IMR-90 (cell line): Measurements from ENCODE around the gene STARD10. TPM values are rescaled to one million over a fixed set of nuclear protein-coding genes. Genes with fewer than 3 reads are reported as not detected.

Experiments
- ATAC-seq: fragments of 200-7000 bp; cut with Tn5 transposase; 2 replicates; pipeline ENCODE4 v1.9.1; 2020; ENCODE audit warnings: low read depth, mild to moderate bottlenecking, moderate library complexity
- BruUV-seq: library from RNA; stranded (reverse); fragments of 400-500 nt; replicated peaks from 2 replicates; lab custom pipeline; 2021; lab: Mats Ljungman, UMichigan
- CTCF ChIA-PET: fragments of 300-600 bp; formaldehyde crosslinking; extraction: SDS; loops from one replicate; lab custom pipeline; 2021; ENCODE audit warnings: antibody characterized with exemption; lab: Yijun Ruan, JAX
- POLR2A ChIA-PET: fragments of 300-600 bp; sonication (Branson Sonifier 250); formaldehyde crosslinking; loops from one replicate; lab custom pipeline; 2022; ENCODE audit warnings: antibody characterized with exemption; ENCODE audit not compliant: unreplicated experiment; lab: Charles Lee
- DNase-seq: peaks from one replicate; pipeline ENCODE4 v3.0.0; 2013
- H2AFZ ChIP-seq: replicated peaks from 2 replicates; pipeline ENCODE3; 2013; ENCODE audit warnings: low read length, mild to moderate bottlenecking; ENCODE audit not compliant: poor library complexity
- H2AK5ac ChIP-seq: 2 replicates; pipeline ENCODE4 v1.6.1; 2013; ENCODE audit warnings: low read depth, low read length, inconsistent platforms
- H2AK9ac ChIP-seq: replicated peaks from 2 replicates; pipeline ENCODE3; 2013; ENCODE audit warnings: mild to moderate bottlenecking, low read depth, low read length, moderate library complexity; ENCODE audit not compliant: poor library complexity
- H2BK120ac ChIP-seq: 2 replicates; pipeline ENCODE4 v1.6.1; 2013; ENCODE audit warnings: low read depth, low read length, inconsistent platforms
- H2BK15ac ChIP-seq: 3 replicates; pipeline ENCODE4 v1.6.1; 2013; ENCODE audit warnings: low read depth, low read length, inconsistent platforms
- H2BK20ac ChIP-seq: 2 replicates; pipeline ENCODE4 v1.6.1; 2013; ENCODE audit warnings: low read depth, mild to moderate bottlenecking, inconsistent platforms, low read length, moderate library complexity
- H2BK5ac ChIP-seq: 2 replicates; pipeline ENCODE4 v1.6.1; 2013; ENCODE audit warnings: mild to moderate bottlenecking, low read depth, low read length, inconsistent platforms; ENCODE audit not compliant: poor library complexity, severe bottlenecking
- H3K14ac ChIP-seq: replicated peaks from 2 replicates; pipeline ENCODE4 v1.6.1; 2013; ENCODE audit warnings: low read depth, low read length, inconsistent platforms
- H3K18ac ChIP-seq: 2 replicates; pipeline ENCODE4 v1.6.1; 2013; ENCODE audit warnings: low read depth, low read length, control low read depth
- H3K23ac ChIP-seq: 2 replicates; pipeline ENCODE4 v1.6.1; 2013; ENCODE audit warnings: low read depth, low read length, inconsistent platforms
- H3K27ac ChIP-seq: 2 replicates; pipeline ENCODE4 v1.5.1; 2013; ENCODE audit warnings: mild to moderate bottlenecking, control low read depth, low read length; ENCODE audit not compliant: insufficient read depth
- H3K27me3 ChIP-seq: 2 replicates; pipeline ENCODE4 v1.6.1; 2013; ENCODE audit warnings: low read length; ENCODE audit not compliant: control insufficient read depth, insufficient read depth
- H3K36me3 ChIP-seq: 2 replicates; pipeline ENCODE4 v1.6.1; 2013; ENCODE audit warnings: low read length, mixed read lengths; ENCODE audit not compliant: control insufficient read depth, insufficient read depth
- H3K4ac ChIP-seq: 2 replicates; pipeline ENCODE4 v1.6.1; 2013; ENCODE audit warnings: low read depth, low read length, inconsistent platforms
- H3K4me1 ChIP-seq: 2 replicates; pipeline ENCODE4 v1.6.1; 2013; ENCODE audit warnings: low read length, mixed read lengths; ENCODE audit not compliant: control insufficient read depth, insufficient read depth
- H3K4me2 ChIP-seq: 2 replicates; pipeline ENCODE4 v1.6.1; 2013; ENCODE audit warnings: low read depth, mild to moderate bottlenecking, control low read depth, low read length, moderate library complexity
- H3K4me3 ChIP-seq: 2 replicates; pipeline ENCODE4 v1.5.1; 2013; ENCODE audit warnings: low read depth, mild to moderate bottlenecking, control low read depth, low read length, moderate library complexity; ENCODE audit not compliant: insufficient read depth
- H3K56ac ChIP-seq: 2 replicates; pipeline ENCODE4 v1.6.1; 2013; ENCODE audit warnings: low read length, inconsistent platforms; ENCODE audit not compliant: insufficient read depth; ENCODE audit errors: extremely low read depth
- H3K79me1 ChIP-seq, 2 experiments: 2 replicates each; pipeline ENCODE4 v1.6.1; 2013; ENCODE audit warnings: low read length in 2 of 2, inconsistent platforms in 1 of 2, low read depth in 1 of 2
- H3K9ac ChIP-seq: 2 replicates; pipeline ENCODE4 v1.6.1; 2013; ENCODE audit warnings: low read depth, low read length, control low read depth
- H3K9me1 ChIP-seq: 2 replicates; pipeline ENCODE4 v1.6.1; 2013; ENCODE audit warnings: low read length, inconsistent platforms; ENCODE audit not compliant: insufficient read depth
- H3K9me3 ChIP-seq: 2 replicates; pipeline ENCODE4 v1.6.1; 2013; ENCODE audit warnings: low read length; ENCODE audit not compliant: control insufficient read depth, insufficient read depth
- H4K20me1 ChIP-seq: 2 replicates; pipeline ENCODE4 v1.6.1; 2013; ENCODE audit warnings: low read length, inconsistent platforms; ENCODE audit not compliant: insufficient read depth
- H4K5ac ChIP-seq: 2 replicates; pipeline ENCODE4 v1.6.1; 2013; ENCODE audit warnings: mild to moderate bottlenecking, low read depth, low read length, control low read depth
- H4K8ac ChIP-seq, 2 experiments: 2 replicates each; pipeline ENCODE4 v1.6.1; 2013; ENCODE audit warnings: low read depth in 2 of 2, low read length in 2 of 2, control low read depth in 1 of 2, inconsistent platforms in 1 of 2
- H4K91ac ChIP-seq: 2 replicates; pipeline ENCODE4 v1.6.1; 2013; ENCODE audit warnings: low read depth, low read length, inconsistent platforms; ENCODE audit not compliant: insufficient read depth
- BHLHE40 ChIP-seq: fragments of 150-350 bp; IDR thresholded peaks from 2 replicates; pipeline ENCODE4 v1.6.1; 2016; ENCODE audit warnings: mild to moderate bottlenecking, low read depth, low read length
- CEBPB ChIP-seq: IDR thresholded peaks from 2 replicates; pipeline ENCODE4 v1.6.1; 2012; ENCODE audit warnings: low read depth, low read length, improper control_type of control experiment
- CHD1 ChIP-seq: IDR thresholded peaks from 2 replicates; pipeline ENCODE4 v1.6.1; 2012; ENCODE audit warnings: low read depth, low read length, improper control_type of control experiment
- FOS ChIP-seq: fragments of 150-350 bp; IDR thresholded peaks from 2 replicates; pipeline ENCODE4 v1.6.1; 2016; ENCODE audit warnings: low read depth, low read length
- MXI1 ChIP-seq: IDR thresholded peaks from 2 replicates; pipeline ENCODE4 v1.6.1; 2012; ENCODE audit warnings: low read depth, mild to moderate bottlenecking, low read length, moderate library complexity, borderline replicate concordance
- POLR2A ChIP-seq: IDR thresholded peaks from 2 replicates; pipeline ENCODE4 v1.6.1; 2012; ENCODE audit warnings: mild to moderate bottlenecking, low read depth, low read length
- RAD21 ChIP-seq: IDR thresholded peaks from 2 replicates; pipeline ENCODE4 v1.6.1; 2012; ENCODE audit warnings: low read length, improper control_type of control experiment
- RFX5 ChIP-seq: IDR thresholded peaks from 2 replicates; pipeline ENCODE4 v1.8.0; 2012; ENCODE audit warnings: low read depth, mild to moderate bottlenecking, low read length, moderate library complexity
- SMC3 ChIP-seq: fragments of 150-350 bp; IDR thresholded peaks from 2 replicates; pipeline ENCODE4 v1.6.1; 2016; ENCODE audit warnings: low read depth, mild to moderate bottlenecking, antibody characterized with exemption, low read length, moderate library complexity
- WGBS, 2 experiments: methylation state at CpG; one replicate each; pipeline versions ENCODE4 v1.1.5 to v1.1.7; 2013; ENCODE audit warnings: missing lambda C conversion rate in 2 of 2; ENCODE audit not compliant: insufficient read length in 1 of 2; ENCODE audit errors: extremely low coverage in 2 of 2; 5-methylcytosine and 5-hydroxymethylcytosine counted together
- dilution Hi-C: fragments of 300-500 bp; cut with HindIII; formaldehyde crosslinking; loops from one replicate; pipeline ENCODE4 v1.14.3; 2018; ENCODE audit warnings: low sequenced_read_pairs; ENCODE audit not compliant: unreplicated experiment
- in situ Hi-C: fragments of 300-500 bp; cut with MboI; formaldehyde crosslinking; loops from 3 replicates; pipeline ENCODE4 v1.14.3; 2019; ENCODE audit warnings: low sequenced_read_pairs, inconsistent platforms, mixed read lengths
- intact Hi-C: fragments of 100-400 bp; cut with micrococcal nuclease; formaldehyde crosslinking; loops from 2 replicates; pipeline ENCODE4 v1.10.0; 2022
- polyA plus RNA-seq, 3 experiments: library from polyadenylated mRNA; depleted of rRNA; stranded (reverse); fragments of >200 nt; gene quantifications; 2 replicates each; pipeline ENCODE4 v1.2.3, GENCODE V29; 2012; ENCODE audit warnings: low replicate concordance in 1 of 3
- total RNA-seq: library from RNA; depleted of rRNA; stranded (reverse); fragments of >200 nt; gene quantifications from 2 replicates; pipeline ENCODE4 v1.2.3, GENCODE V29; 2012
- TF ChIP-seq, protein P1 (sequence below): fragments of 150-350 bp; IDR thresholded peaks from 2 replicates; pipeline ENCODE4 v1.6.1; 2016; ENCODE audit warnings: low read depth, mild to moderate bottlenecking, low read length, moderate library complexity, borderline replicate concordance

The STARD10 gene
- total and polyA plus RNA-seq, 2 of the 4 experiments (the other 2 are of a cell fraction): 23.8 to 37.4 TPM

- Histone ChIP-seq H3K23ac (peak overlapping the region; percentile 71; the same call in 1 of the 2 replicates), H3K27ac (no peak overlapping the region), H4K91ac (peak overlapping the region; percentile 28; the same call in 1 of the 2 replicates), H3K18ac (no peak overlapping the region), H3K79me1 (peaks cover 11 to 59% of the 10 kb centered on the region in 2 experiments; a peak in 3 of 4 replicates), H3K4me3 (peak overlapping the region; percentile 89; the same call in 1 of the 2 replicates), H2AFZ (peak overlapping the region; percentile 99), H2BK120ac (no peak overlapping the region), H2AK9ac (peak overlapping the region; percentile 95), H4K20me1 (no peaks in the 10 kb centered on the region), H2BK5ac (no peak overlapping the region), H4K8ac (peak overlapping the region in 1 of 2 experiments; percentile 10; a peak in 1 of 4 replicates), H3K4ac (peak overlapping the region; percentile 56), H3K4me2 (peak overlapping the region; percentile 89), H3K9ac (peak overlapping the region; percentile 1; the same call in 1 of the 2 replicates), H3K14ac (peak overlapping the region; percentile 80), H3K9me1 (peaks cover 14% of the 10 kb centered on the region; the same call in 1 of the 2 replicates), H2AK5ac (peak overlapping the region; percentile 60; the same call in 1 of the 2 replicates), H4K5ac (no peak overlapping the region), H3K27me3 (no peaks in the 10 kb centered on the region), H3K9me3 (no peaks in the 10 kb centered on the region), H3K4me1 (peaks cover 24% of the 10 kb centered on the region), H2BK15ac (no peak overlapping the region), H2BK20ac (no peak overlapping the region), H3K56ac (no peak overlapping the region), H3K36me3 (peaks cover 3% of the 10 kb centered on the region; the same call in 1 of the 2 replicates)
- ATAC-seq: no peak
- intact Hi-C loops: loop anchor here (5.0 kb wide), 1 partner anchor 60 kb away; the partner anchor contains the start of gene ARAP1
- dilution Hi-C loops: no loop called here
- DNase-seq: no peak
- in situ Hi-C loops: no loop called here
- ChIA-PET POLR2A (interaction anchor here (0.6 kb wide), 1 partner anchor 19 kb away, joined by 4 read pairs; the partner anchor contains the start of gene STARD10), CTCF (no interaction called here)
- BruUV-seq: no TSS peak
- WGBS, 2 experiments: 100% methylated on average over 1 of the region's 4 CpGs; no CpG with 5 or more reads in 1 of the 2 experiments
- TF ChIP-seq MXI1: no peak
- TF ChIP-seq RAD21: no peak
- TF ChIP-seq CHD1: no peak
- no peak for TF ChIP-seq FOS
- TF ChIP-seq POLR2A: no peak
- TF ChIP-seq CEBPB: no peak
- TF ChIP-seq BHLHE40: no peak
- TF ChIP-seq SMC3: no peak
- TF ChIP-seq RFX5: no peak
- TF ChIP-seq, protein P1, sequence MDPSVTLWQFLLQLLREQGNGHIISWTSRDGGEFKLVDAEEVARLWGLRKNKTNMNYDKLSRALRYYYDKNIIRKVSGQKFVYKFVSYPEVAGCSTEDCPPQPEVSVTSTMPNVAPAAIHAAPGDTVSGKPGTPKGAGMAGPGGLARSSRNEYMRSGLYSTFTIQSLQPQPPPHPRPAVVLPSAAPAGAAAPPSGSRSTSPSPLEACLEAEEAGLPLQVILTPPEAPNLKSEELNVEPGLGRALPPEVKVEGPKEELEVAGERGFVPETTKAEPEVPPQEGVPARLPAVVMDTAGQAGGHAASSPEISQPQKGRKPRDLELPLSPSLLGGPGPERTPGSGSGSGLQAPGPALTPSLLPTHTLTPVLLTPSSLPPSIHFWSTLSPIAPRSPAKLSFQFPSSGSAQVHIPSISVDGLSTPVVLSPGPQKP: no peak
These were observed 18.7 kb upstream of the STARD10 start for GRCh38 chr11:72812604-72812966.
